ENCODE results near the gene TIGD4.

DNA sequence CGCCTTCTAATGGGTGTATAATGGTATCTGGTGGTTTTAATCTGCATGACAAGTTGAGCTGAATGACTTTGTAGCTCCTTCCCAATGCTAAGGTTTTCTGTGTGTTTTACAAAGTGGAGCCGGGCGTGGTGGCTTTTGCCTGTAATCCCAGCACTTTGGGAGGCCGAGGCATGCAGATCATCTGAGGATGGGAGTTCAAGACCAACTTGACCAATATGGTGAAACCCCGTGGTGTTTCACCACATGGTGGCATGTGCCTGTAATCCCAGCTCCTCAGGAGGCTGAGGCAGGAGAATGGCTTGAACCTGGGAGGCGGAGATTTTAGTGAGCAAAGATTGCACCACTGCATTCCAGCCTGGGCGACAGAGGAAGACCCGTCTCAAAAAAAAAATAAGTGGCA, 29.1 kb upstream of the TIGD4 start:
- TF ChIP-seq, protein P1, sequence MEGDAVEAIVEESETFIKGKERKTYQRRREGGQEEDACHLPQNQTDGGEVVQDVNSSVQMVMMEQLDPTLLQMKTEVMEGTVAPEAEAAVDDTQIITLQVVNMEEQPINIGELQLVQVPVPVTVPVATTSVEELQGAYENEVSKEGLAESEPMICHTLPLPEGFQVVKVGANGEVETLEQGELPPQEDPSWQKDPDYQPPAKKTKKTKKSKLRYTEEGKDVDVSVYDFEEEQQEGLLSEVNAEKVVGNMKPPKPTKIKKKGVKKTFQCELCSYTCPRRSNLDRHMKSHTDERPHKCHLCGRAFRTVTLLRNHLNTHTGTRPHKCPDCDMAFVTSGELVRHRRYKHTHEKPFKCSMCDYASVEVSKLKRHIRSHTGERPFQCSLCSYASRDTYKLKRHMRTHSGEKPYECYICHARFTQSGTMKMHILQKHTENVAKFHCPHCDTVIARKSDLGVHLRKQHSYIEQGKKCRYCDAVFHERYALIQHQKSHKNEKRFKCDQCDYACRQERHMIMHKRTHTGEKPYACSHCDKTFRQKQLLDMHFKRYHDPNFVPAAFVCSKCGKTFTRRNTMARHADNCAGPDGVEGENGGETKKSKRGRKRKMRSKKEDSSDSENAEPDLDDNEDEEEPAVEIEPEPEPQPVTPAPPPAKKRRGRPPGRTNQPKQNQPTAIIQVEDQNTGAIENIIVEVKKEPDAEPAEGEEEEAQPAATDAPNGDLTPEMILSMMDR (IDR thresholded peaks at IDR 0.05) = no peak
- TF ChIP-seq POLR2A (IDR thresholded peaks at IDR 0.05) = no peak

Data from uterus (tissue), 2 donors.